GM18870 (cell line): ENCODE results near the gene CAMK2B.

Experiments
- ATAC-seq: cut with Tn5 transposase; IDR thresholded peaks from one replicate; pipeline ENCODE4 v1.9.1; 2021; ENCODE audit warnings: moderate library complexity; ENCODE audit not compliant: unreplicated experiment

CAMK2B gene

DNA sequence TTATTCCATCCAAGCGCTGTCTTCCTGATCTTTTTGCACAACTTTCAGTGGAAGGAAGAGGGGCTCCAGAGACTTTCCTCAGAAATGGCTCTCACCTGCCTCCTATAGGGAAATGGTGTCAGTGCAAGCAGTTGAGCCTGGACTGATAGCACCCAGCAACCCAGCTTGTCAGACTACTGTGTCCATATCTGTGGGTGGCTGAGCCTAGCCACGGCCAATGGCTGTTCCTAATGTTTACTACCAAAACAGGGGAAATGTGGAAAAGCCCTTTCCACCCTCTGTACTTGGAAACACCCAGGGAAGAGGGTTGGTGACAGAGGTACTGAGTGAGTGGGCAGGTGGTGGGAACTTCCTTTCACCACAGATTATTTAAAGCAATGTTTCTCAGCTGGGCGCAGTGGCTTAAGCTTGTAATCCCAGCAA is 128.9 kb downstream of the CAMK2B start:
- no peak for ATAC-seq

DNA sequence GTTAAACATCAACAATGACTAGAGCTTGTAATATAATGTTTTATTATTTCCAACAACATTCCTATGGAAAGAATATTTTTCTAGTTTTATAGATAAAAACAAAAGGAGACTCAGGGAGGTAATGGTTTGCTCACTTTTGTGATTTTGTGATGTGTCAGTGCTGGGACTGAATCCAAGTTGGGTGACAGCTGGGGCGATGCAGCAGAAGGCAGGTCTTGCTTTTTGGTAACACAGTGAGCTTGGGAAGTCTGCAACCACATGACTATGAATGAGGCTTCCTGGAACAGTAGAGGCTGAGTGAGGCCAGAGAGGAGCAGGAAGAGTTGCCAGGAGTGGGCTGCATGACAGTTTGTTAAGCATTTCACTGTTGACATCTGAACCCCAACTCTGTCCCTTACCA is 129.5 kb downstream of the CAMK2B start:
- no peak for ATAC-seq

DNA sequence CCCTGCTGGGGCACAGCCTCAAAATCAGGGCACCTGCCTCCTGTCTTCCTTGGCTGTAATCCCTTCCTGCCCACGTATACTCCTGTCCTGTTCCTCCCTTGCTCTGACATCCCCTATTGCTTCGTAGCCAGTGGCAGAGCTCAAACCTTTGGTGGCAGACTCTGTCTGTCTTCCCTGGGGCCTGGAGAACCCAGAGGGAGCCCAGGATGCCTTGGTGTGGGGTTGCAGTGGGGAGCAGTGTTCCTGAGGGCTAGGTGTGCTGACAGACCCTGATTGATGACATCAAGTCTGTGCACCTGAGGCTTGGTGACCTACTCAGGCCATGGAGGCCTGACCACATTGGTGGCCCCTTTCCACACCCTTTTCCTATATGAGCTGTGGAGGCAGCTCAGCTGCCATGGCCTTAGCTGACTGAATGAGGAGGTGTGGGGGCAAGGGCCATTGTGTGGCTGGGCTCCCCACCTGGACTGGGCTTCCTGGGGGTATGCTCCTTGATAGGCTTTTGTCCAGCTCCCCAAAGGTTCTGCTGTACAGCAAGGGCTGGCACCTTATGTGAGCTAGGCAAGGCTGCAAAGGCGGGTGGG is 130.7 kb downstream of the CAMK2B start:
- no peak for ATAC-seq

DNA sequence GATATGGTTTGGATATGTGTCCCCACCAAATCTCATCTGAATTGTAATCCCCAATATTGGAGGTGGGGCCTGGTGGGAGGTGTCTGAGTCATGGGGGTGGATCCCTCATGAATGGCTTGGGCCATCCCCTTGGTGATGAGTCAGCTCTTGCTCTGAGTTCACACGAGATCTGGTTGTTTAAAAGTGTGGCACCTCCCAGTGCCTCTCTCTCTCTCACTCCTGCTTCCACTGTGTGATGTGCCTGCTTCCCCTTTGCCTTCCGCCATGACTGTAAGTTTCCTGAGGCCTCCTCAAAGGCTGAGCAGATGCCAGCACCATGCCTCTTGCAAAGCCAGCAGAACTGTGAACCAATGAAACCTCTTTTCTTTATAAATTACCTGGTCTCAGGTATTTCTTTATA is 131.3 kb downstream of the CAMK2B start:
- ATAC-seq: no peak

DNA sequence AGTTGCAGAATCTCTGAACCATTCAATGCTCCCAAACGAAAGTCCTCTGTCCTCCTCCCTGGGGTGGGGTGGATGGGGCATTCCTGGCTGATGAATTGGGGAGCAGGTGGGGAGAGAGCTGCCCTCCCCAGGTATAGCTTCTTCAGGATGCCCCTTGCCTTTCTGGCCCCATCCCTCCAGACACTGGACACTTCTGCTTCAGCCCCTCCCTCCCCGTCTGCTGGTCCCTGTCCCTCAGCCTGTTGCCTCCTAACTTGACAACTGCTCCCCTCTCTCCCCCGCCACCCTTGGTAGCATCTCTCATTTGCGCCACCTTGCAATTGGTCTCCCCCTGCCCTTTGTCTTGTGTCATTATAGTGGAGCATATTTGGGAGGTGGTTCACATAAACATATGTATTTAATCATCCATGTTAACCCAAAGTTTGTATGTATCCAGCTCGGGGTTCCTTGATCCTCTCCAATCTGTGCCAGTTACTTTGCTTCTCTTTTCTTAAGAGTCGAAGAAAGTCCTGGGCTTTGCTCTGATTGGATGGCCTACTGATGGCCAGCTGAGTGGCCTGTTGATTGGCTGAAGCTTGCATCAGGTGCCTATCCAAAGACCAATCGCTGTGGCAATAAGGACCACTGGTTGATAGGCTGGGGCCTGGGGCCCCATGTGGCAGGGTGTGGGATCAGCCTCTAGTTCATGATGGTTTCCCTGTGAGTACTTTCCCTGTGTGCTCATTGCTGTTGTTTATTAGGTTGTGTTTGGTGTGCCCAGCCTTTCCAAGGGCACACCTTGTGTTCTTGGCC is 132.2 kb downstream of the CAMK2B start:
- no peak for ATAC-seq

DNA sequence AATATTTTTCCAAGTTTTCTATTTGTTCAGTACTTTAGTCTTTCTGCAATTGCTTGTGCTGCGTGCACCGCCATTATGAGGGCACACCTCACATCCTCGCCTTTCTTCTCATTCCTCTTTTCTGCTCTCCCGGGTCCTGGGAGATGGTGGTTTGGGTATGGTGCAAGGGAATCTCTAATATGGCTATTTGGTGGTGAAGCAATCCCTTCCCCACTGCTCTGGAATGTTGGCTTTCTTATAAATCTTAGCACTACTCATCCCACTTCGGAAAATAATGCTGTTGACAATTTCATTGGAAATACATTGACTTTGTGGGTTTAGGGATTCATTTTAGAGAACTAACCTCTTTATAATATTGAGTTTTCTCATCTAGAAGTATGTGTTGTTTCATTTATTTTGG is 134.2 kb downstream of the CAMK2B start:
- ATAC-seq: no peak

DNA sequence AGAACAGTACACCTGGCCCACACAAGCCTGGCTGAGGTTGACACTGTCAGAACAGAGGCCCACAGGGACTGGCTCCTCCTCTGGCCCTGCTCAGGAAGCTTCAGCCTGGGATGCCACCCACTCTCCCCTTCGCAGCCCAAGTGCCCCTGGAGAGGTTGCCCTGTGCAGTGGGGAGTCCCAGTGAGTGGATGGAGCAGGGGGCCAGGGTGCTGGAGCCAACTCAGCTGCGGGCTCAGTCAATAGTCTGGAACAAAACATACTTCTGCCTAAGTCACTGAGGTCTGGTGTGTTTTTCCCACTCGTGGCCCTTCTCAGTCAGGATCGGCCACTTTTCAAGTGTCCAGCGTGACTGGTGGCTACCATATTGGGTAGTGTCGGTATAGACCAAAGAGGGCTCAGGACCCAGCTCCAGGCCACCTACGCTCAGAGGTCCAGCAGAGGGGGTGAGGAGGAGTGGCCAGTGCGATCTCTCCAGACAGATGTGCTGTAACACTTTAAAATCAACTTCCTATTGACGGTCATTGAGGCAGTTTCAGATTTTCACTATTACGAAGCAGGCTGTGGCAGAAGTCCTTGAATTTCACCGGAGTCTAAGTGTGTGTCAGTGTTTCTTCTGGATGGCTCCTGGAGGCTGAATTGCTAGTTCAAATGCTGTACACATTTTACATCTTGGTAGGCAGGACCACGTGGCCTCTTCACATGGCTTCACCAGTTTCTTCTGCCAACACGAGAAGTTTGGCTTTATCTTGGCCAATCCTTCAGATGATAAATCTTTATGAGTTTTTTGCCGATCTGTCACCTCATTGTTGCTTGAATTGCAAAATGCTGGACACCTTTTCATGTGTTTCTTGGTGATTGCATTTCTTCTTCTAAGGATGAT is 135.2 kb downstream of the CAMK2B start:
- no peak for ATAC-seq

DNA sequence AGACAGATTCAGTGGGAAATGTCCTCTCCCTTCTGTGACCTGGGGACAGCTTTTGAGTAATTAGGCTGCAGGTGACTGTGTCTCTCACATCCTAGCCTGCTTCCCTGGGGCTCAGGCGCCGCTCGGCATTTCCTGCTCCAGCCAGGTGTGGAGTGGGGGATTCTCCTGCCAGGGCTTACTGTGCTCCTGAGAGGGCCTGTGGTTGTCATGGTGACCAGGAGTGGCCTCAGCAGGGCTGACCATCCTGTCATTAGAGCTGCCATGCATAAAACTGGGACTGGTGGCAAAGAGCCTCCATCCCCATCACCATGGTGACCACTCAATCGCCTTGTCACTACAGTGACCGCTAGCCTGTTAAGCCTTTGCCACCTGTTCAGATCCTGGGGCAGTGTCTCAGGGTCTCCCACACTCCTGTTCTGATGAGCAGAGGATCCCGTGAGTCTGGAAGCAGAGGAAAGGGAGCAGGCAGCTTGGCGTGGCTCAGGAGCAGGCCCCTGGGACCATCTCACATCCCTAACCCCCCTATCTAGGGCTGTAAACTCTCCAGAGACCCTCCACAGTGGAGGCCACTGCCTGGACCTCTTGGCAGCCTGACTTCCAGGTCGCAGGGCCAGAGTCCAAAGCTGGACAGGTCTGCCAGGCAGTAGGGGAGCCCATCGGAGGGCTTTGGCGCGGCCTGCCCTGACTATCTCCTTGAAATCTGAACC is 136.0 kb downstream of the CAMK2B start, which contains the start of gene GCK:
Gene GCK (minus strand): TSS at position 154 of the 707 bp plus-strand sequence. CDS start 486 bp downstream, outside the sequence.
- ATAC-seq: no peak

DNA sequence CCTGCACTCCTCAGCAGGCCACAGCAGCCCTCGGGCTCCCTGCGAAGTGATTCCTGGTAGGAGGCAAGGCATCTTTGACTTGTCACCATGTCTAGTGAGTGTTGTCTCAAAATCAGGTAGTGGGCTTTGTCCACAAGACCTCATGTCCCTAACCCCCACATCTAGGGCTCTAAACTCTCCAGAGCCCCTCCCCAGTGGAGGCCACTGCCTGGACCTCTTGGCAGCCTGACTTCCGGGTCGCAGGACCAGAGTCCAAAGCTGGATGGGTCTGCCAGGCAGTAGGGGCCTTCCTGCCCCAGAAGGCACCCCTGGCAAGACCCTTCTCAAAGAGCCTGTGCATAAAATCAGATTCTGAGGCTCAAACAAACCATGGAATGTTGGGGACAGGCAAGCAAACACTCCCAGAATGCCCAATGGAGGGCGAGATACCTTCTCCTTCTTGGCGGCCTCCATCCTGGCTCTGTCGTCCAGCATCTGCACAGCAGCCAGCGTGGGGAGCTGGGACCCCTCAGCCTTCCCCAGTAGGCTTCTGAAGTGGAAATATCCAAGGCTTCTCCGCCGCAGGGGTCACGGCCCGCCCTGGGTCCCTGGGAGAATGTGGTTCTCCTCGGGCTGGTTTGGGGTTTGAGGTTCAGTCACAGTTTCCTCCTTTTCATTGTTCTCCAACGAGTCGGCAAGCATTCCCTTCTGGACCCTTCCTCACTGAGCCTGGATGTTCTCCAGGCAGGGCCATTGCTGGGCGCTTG is 136.7 kb downstream of the CAMK2B start:
- ATAC-seq: no peak

DNA sequence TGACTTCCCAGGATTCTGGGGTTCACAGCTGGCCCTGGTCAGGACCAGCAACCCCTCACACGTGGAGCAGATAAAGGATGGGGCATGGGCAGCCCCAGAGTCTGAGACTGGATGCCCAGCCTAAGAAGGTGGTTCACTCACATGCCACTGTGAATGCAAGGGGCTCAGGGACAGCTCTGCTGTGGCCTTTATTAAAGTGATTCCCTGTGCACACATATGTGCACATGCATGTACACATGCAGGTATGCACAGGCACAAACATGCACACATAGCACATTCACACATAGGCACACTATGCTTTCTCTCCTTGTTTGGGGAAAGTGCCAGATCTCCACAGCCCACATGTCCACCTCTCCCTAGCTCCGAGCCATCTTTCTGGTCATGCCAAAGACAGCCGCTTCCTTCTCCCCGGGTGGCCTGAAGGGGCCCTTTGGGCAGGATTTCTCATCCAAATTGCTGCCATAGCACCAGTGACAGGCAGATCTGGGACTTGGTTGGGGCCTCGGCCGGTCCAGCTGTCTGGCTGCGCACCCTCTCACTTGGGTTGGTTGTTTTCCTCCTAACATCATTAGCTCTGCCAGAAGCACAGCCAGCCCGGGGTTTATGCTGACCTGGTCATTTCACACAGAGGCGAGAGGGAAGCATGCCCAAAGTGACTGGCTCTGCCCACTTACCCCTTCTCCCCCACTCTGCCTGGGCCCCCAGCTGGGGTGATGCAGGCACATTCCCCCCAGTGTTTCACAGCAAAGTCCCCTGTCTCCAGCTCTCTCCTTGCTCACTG is 137.6 kb downstream of the CAMK2B start:
- ATAC-seq: no peak

DNA sequence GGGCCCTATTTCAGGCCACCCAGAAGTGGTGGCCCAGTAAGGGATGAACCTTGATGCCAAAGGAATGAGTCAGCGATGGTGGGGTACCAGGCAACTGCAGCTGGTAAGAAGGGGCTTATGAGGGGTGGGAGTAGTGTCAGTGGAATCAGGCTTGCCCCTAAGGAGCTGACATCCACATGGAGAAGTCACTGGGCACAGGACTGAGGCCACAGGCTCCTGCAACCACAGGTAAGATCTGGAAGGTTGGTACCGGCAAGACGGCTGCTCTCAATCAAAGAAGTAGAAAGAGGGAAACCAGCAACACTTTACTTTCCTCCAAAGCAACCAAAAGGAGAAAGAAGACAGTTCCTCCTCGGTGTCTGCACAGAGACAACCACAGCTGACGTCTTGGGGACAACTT is 138.7 kb downstream of the CAMK2B start:
- no peak for ATAC-seq

DNA sequence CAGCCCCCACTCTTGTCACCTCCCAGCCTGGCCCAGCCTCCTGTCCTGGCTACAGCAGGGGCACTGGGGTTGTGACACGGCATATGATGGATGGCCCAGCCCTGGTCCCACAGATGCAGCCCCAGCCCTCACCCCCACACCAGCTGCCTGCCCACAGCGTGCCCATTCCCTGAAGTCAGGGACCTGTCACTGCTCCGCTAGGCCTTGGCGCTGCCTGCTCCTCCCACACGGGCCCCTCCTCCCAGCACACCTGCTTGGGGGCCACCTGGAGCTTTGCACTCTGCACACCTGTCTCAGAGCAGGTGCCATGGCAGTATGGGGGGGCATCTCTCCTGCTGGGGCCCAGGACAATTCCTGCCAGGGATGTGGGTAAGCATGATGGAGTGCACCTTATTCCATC is 139.7 kb downstream of the CAMK2B start:
- no peak for ATAC-seq

DNA sequence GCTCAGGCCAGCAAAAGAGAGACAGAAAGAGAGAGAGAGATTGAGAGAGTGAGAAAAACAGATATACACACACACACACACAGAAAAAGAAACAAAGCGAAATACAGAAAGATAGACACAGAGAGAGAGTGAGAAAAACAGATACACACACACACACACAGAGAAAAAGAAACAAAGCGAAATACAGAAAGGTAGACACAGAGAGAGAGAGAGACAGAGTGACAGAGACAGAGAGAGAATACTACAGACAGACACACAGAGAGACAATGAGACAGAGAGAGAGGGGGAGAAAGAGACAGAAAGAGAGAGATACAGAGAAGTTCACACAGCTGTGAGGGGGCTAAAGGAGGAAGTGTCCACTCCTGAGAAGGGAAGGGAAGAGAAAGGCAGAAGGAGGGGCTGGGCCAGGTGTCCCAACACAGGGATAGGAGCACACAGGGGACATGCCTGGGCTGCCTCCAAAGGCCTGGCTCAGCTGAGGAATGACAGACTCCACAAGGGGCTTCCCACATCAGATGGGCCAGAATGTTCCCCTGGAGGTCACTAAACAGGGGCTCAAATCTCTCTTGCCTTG is 140.4 kb downstream of the CAMK2B start:
- ATAC-seq: no peak

DNA sequence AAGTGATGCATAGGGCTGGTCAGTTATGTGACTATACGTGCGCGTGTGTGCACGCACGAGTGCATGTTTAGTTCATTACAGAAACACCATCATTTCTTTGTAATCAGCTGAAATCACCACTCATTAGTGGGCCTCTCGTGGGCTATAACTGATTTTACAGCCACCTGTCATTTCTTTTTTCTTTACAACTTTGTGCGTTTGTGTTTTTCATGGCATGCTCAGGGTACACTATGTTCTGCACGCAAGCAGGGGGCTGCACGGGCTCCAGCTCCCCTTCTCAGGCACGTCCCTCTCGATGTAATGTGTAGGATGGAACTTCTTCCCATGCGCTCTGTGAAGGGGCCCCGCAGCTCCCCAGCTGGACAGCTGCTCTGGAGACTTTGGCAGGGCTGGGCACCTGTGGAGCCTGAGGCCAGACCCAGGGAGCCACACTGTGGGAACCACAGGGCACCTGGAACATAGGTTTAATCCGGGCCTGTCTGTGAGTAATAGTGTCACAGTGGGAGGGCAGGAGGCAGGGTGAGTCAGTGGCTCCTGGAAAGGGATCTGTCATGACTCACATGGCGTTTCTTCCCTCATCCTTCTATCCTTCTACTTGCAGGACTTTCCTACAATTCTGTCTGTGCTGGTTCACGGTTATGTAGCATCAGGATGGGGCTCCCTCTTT is 141.1 kb downstream of the CAMK2B start:
- no peak for ATAC-seq

DNA sequence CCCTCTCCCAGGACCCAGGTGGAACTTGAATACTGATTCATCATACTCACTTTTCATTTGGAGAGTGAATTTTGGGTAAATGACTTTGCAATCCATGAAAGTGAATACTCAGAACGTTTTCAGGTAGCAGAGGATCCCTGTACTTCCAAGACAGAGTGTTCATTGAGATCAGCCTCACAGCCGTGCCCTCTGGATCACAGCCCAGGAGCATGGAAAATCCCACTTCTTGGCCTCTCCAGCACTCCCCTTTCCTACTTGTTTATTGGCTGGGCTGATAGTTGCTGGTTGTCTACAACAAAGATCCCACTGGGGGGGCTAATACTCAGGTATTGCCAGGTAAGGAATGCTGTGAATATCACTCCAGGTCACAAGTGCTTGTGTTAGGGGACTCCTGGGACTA is 142.0 kb downstream of the CAMK2B start:
- no peak for ATAC-seq

DNA sequence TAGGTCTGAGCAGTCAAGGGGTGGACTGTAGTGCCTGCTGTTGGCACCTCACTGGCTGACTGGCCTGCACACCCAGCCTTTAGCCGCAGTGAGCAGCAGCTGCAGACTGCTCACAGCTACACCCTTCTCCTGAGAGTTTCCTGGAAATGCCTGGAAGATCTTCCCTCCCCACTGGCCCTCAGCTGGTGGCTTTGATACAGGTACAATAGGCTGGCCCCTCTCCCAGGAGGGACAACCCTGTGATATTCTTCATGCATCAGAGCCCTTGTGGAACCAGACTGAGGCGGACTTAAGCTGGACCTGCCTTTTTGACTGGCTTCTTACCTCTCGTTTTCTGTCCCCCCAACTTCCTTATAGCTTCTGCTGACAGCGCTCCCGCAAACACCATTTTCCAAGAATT is 142.6 kb downstream of the CAMK2B start:
- no peak for ATAC-seq

DNA sequence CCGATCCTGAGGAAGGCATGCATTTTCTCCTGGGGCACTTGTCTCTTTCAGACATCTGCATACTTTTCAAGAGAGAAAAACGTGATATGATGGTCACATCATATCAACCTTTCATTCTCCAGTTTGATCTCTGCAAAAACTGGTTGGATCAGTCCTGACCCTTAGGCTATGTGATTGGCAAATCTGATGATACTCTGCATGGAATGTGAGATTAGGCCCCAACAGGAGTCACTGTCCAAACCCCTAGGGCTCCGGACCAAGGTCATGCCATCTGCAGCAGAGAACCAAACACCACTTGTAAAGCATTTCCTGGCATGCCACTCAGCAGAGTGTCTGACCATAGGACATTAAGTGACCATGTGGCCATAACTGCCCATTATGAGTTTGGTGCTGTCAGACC is 144.8 kb downstream of the CAMK2B start:
- no peak for ATAC-seq

DNA sequence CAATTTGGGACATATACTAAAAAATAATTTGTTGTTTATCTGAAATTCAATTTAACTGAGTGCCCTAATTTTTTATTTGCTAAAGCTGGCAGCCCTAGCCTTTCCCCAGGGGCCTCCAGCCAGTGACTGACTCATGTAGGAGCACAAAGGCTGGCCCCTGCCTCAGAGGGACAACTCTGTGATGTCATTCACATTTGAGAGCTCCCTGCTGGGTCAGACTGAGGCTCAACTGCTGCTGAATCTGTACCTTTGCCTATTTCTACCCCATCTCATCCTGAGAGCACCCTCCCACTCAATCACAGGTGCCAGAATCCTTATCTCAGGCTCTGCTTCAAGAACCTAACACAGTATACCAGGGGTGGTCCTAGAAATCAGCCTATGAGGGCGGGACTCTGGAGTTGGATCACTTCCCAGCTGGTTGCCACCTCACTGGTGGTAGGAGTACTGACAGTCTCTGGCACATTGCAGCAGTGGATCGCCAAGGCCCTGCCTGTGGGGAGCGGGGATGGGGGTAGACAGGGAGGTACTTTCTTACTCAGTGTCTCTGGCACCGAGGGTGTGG is 147.7 kb downstream of the CAMK2B start:
- ATAC-seq: no peak
